SU-DHL-6 (cell line): Measurements from ENCODE around the gene COPS8.

ENCODE experiments used
- H2AFZ ChIP-seq: fragments of 200-600 bp; sonication (generic); 2 replicates; pipeline ENCODE4 v1.6.1; 2014; ENCODE audit warnings: low read depth, mild to moderate bottlenecking, moderate library complexity, mixed read lengths, antibody characterized with exemption, low read length; ENCODE audit not compliant: severe bottlenecking
- H3F3A ChIP-seq: fragments of 200-600 bp; shearing (Covaris generic); 2 replicates; pipeline ENCODE4 v1.6.0; 2016; ENCODE audit warnings: antibody characterized with exemption, mild to moderate bottlenecking; ENCODE audit not compliant: insufficient read depth
- H3K27ac ChIP-seq: fragments of 200-600 bp; sonication (generic); 2 replicates; pipeline ENCODE4 v1.5.1; 2016; ENCODE audit warnings: low read depth, mild to moderate bottlenecking, low read length, moderate library complexity, mixed read lengths
- H3K27me3 ChIP-seq: fragments of 200-600 bp; sonication (generic), shearing (Covaris generic); 2 replicates; pipeline ENCODE4 v1.6.0; 2014; ENCODE audit warnings: mild to moderate bottlenecking, low read length
- H3K36me3 ChIP-seq: fragments of 200-600 bp; sonication (generic); 2 replicates; pipeline ENCODE4 v1.6.1; 2014; ENCODE audit warnings: mild to moderate bottlenecking, low read length, mixed read lengths
- H3K4me2 ChIP-seq: fragments of 300-600, 200-600 bp; shearing (Covaris generic), sonication (generic); 2 replicates; pipeline ENCODE4 v1.6.0; 2014; ENCODE audit warnings: low read length, low read depth, mild to moderate bottlenecking; ENCODE audit not compliant: poor library complexity, severe bottlenecking
- H3K4me3 ChIP-seq: fragments of 200-600 bp; sonication (generic); 2 replicates; pipeline ENCODE4 v1.5.1; 2014; ENCODE audit warnings: antibody characterized with exemption, low read length, mild to moderate bottlenecking, mixed read lengths; ENCODE audit not compliant: insufficient read depth, poor library complexity, severe bottlenecking
- H3K79me2 ChIP-seq: fragments of 200-600 bp; sonication (generic); 2 replicates; pipeline ENCODE4 v1.6.1; 2014; ENCODE audit warnings: mild to moderate bottlenecking, low read length, moderate library complexity; ENCODE audit not compliant: insufficient read depth
- H3K9ac ChIP-seq: fragments of 200-600 bp; sonication (generic); 2 replicates; pipeline ENCODE4 v1.7.0; 2014; ENCODE audit warnings: mild to moderate bottlenecking, low read length
- H3K9me2 ChIP-seq: fragments of 200-600 bp; sonication (generic); replicated peaks from 2 replicates; pipeline ENCODE4 v1.6.1; 2014; ENCODE audit warnings: low read length; ENCODE audit not compliant: insufficient read depth
- H3K9me3 ChIP-seq: fragments of 200-600 bp; sonication (generic); 2 replicates; pipeline ENCODE4 v1.6.1; 2014; ENCODE audit warnings: low read length, mixed read lengths; ENCODE audit not compliant: insufficient read depth
- H4K20me1 ChIP-seq: fragments of 200-600 bp; sonication (generic); 2 replicates; pipeline ENCODE4 v1.6.1; 2014; ENCODE audit warnings: low read depth, mild to moderate bottlenecking, antibody characterized with exemption, low read length, moderate library complexity, mixed read lengths
- CTCF ChIP-seq: fragments of 200-600 bp; sonication (generic); IDR thresholded peaks from one replicate; pipeline ENCODE4 v1.5.1; 2017; ENCODE audit warnings: antibody characterized with exemption, mild to moderate bottlenecking, low read length, moderate library complexity; ENCODE audit not compliant: insufficient read depth, poor library complexity, severe bottlenecking
- EZH2phosphoT487 ChIP-seq: fragments of 200-600 bp; sonication (generic), shearing (Covaris generic); conservative IDR thresholded peaks from 2 replicates; pipeline ENCODE4 v1.6.1; 2018; ENCODE audit warnings: mild to moderate bottlenecking, antibody characterized with exemption, low read length, moderate library complexity, mixed read lengths

The COPS8 gene

GRCh38 chr2:237092920-237093781 is 7.5 kb downstream of the COPS8 start:
- no peaks in the 10 kb centered on the region for H3F3A ChIP-seq
- H3K9ac ChIP-seq = no peak overlapping the region
- no peaks in the 10 kb centered on the region for H3K27me3 ChIP-seq
- H3K36me3 ChIP-seq = peaks cover 12% of the 10 kb centered on the region; the same call in 1 of the 2 replicates
- H3K27ac ChIP-seq = no peak overlapping the region
- H3K9me3 ChIP-seq = no peaks in the 10 kb centered on the region
- no peak overlapping the region for H2AFZ ChIP-seq
- TF ChIP-seq EZH2phosphoT487 (no peak), CTCF (no peak)
- H3K9me2 ChIP-seq = no peaks in the 10 kb centered on the region
- no peak overlapping the region for H3K4me3 ChIP-seq
- H3K79me2 ChIP-seq = peaks cover 5% of the 10 kb centered on the region
- no peaks in the 10 kb centered on the region for H4K20me1 ChIP-seq
- no peak overlapping the region for H3K4me2 ChIP-seq

GRCh38 chr2:237096201-237096600 is 10.5 kb downstream of the COPS8 start:
- H3K36me3 ChIP-seq = peaks cover 12% of the 10 kb centered on the region; the same call in 1 of the 2 replicates

GRCh38 chr2:237096911-237097310 is 11.2 kb downstream of the COPS8 start:
- no peak overlapping the region for H3K27ac ChIP-seq
- no peak overlapping the region for H2AFZ ChIP-seq
- no peaks in the 10 kb centered on the region for H3F3A ChIP-seq
- no peaks in the 10 kb centered on the region for H3K79me2 ChIP-seq
- no peaks in the 10 kb centered on the region for H3K9me3 ChIP-seq
- no peaks in the 10 kb centered on the region for H3K27me3 ChIP-seq
- H3K9ac ChIP-seq = no peak overlapping the region
- H3K4me2 ChIP-seq = no peak overlapping the region
- H3K4me3 ChIP-seq = no peak overlapping the region
- H3K9me2 ChIP-seq = no peaks in the 10 kb centered on the region
- no peaks in the 10 kb centered on the region for H4K20me1 ChIP-seq
- TF ChIP-seq CTCF (no peak), EZH2phosphoT487 (no peak)
- peaks cover 12% of the 10 kb centered on the region; the same call in 1 of the 2 replicates for H3K36me3 ChIP-seq

More at GRCh38 chr2:237096201-237096600, 10.5 kb downstream of the COPS8 start:
- H3K27me3 ChIP-seq = no peaks in the 10 kb centered on the region
- H3K4me3 ChIP-seq = no peak overlapping the region
- H4K20me1 ChIP-seq = no peaks in the 10 kb centered on the region
- TF ChIP-seq CTCF (no peak), EZH2phosphoT487 (no peak)
- H3K27ac ChIP-seq = no peak overlapping the region
- no peak overlapping the region for H3K9ac ChIP-seq
- no peak overlapping the region for H3K4me2 ChIP-seq
- no peaks in the 10 kb centered on the region for H3K9me2 ChIP-seq
- H3K79me2 ChIP-seq = no peaks in the 10 kb centered on the region; the same call in 1 of the 2 replicates
- H2AFZ ChIP-seq = no peak overlapping the region
- no peaks in the 10 kb centered on the region for H3K9me3 ChIP-seq
- no peaks in the 10 kb centered on the region for H3F3A ChIP-seq
